Prostate gland (tissue), 2 donors: ENCODE data around the gene GUCY2C. TPM values are rescaled to one million over a fixed set of nuclear protein-coding genes. Genes with fewer than 3 reads are reported as not detected.

Source experiments
- DNase-seq: peaks from one replicate; pipeline ENCODE4 v3.0.0-alpha.2; 2019; ENCODE audit warnings: low spot score
- H3K27ac ChIP-seq, 2 donors: fragments of 200-600 bp; sonication (generic); 2 replicates each; pipeline ENCODE4 v1.5.1; 2017 to 2019
- H3K27me3 ChIP-seq: fragments of 200-600 bp; sonication (generic); replicated peaks from 2 replicates; pipeline ENCODE4 v1.5.1; 2019; ENCODE audit not compliant: insufficient read depth
- H3K36me3 ChIP-seq, 2 donors: fragments of 200-600 bp; sonication (generic); 1 replicate in 1 of 2; 2 replicates in 1 of 2; pipeline versions ENCODE4 v1.5.1 to v1.8.1; 2017 to 2019
- H3K4me1 ChIP-seq: fragments of 200-600 bp; sonication (generic); replicated peaks from 2 replicates; pipeline ENCODE4 v1.5.1; 2019
- H3K4me3 ChIP-seq, 2 donors: fragments of 200-600 bp; sonication (generic); 2 replicates each; pipeline ENCODE4 v1.5.1; 2017 to 2019
- H3K9me3 ChIP-seq: fragments of 200-600 bp; sonication (generic); 2 replicates; pipeline ENCODE4 v1.5.1; 2017
- POLR2A ChIP-seq: fragments of 450-650 bp; IDR thresholded peaks from one replicate; pipeline ENCODE4 v1.6.1; 2016; ENCODE audit warnings: antibody characterized with exemption, mild to moderate bottlenecking
- POLR2AphosphoS5 ChIP-seq: sonication (generic); formaldehyde crosslinking; IDR thresholded peaks from one replicate; pipeline ENCODE4 v1.6.1; 2017; ENCODE audit warnings: antibody characterized with exemption
- WGBS: methylation state at CpG from one replicate; pipeline ENCODE4 v1.1.5; 2018; 5-methylcytosine and 5-hydroxymethylcytosine counted together
- intact Hi-C: fragments of 100-400 bp; cut with DNase I; formaldehyde crosslinking; loops from one replicate; pipeline ENCODE4 v1.14.2; 2022
- total RNA-seq, 2 donors: library from RNA; depleted of rRNA; stranded (reverse); fragments of >200 nt; gene quantifications; one replicate each; pipeline ENCODE4 v1.1.0, GENCODE V29; 2016
- TF ChIP-seq, protein P1 (sequence below), 4 experiments: fragments of 200-600 bp in 2 of 4; fragments of 450-650 bp in 2 of 4; sonication (generic) in 2 of 4; IDR thresholded peaks; 1 replicate in 3 of 4; 2 replicates in 1 of 4; pipeline ENCODE4 v1.5.1; 2016 to 2019; ENCODE audit warnings: antibody characterized with exemption in 4 of 4, mild to moderate bottlenecking in 2 of 4, moderate library complexity in 2 of 4

GUCY2C gene
- total RNA-seq, 2 donors from 2014 or later: 0.11 TPM; not detected in 1

DNA sequence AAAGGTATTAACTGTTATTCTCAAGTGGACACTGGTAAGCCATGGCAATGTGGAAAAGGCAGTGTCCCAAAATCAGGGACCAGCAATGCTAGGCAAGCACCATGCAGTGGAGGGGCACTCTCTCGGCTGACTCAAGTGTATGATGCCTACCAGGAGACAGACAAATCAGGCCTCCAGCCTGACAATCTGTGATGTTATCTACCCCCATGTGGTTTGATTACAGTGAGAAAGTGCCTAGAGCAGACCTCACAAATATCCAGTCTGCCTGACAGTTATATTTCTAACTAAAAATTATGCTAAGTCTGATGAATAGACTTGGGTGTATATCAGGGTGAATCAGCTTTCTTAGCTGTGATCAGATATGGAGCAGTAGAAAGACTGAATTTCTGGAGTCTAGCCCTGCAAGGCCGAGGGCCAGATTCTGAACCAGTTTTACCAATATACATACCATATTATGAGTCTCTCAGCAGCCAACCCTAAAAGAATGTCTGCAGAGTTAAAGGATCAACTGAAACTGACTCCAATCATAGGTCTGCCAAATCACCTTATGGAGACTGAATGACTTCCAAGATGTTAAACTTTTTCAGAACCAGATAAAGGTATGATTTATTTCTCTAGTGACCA is 132.0 kb downstream of the GUCY2C start:
- intact Hi-C loops: no loop called here
- TF ChIP-seq POLR2A (no peak), POLR2AphosphoS5 (no peak)
- TF ChIP-seq, protein P1, sequence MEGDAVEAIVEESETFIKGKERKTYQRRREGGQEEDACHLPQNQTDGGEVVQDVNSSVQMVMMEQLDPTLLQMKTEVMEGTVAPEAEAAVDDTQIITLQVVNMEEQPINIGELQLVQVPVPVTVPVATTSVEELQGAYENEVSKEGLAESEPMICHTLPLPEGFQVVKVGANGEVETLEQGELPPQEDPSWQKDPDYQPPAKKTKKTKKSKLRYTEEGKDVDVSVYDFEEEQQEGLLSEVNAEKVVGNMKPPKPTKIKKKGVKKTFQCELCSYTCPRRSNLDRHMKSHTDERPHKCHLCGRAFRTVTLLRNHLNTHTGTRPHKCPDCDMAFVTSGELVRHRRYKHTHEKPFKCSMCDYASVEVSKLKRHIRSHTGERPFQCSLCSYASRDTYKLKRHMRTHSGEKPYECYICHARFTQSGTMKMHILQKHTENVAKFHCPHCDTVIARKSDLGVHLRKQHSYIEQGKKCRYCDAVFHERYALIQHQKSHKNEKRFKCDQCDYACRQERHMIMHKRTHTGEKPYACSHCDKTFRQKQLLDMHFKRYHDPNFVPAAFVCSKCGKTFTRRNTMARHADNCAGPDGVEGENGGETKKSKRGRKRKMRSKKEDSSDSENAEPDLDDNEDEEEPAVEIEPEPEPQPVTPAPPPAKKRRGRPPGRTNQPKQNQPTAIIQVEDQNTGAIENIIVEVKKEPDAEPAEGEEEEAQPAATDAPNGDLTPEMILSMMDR (IDR thresholded peaks at IDR 0.05): no peak
- WGBS: 49% methylated on average over 2 of the region's 2 CpGs
- no peak overlapping the region for H3K27ac ChIP-seq
- no peaks in the 10 kb centered on the region for H3K4me1 ChIP-seq
- H3K4me3 ChIP-seq: no peak overlapping the region
- H3K36me3 ChIP-seq: no peaks in the 10 kb centered on the region
- no peak for DNase-seq
- no peaks in the 10 kb centered on the region for H3K27me3 ChIP-seq
- H3K9me3 ChIP-seq: no peaks in the 10 kb centered on the region

DNA sequence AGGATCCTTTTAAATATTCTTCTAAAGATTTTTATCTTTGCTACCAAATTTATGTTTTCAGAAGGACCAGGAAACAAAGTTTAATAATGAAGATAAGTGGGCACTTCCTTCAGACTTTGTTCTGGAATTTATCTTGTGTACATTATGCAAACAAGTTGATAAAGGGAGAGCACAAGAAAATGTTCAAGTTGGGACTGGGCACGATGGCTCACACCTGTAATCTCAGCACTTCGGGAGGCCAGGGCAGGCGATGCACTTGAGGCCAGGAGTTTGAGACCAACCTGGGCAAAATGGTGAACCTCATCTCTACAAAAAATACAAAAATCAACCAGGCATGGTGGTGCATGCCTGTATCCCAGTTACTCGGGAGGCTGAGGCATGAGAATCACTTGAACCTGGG is 133.4 kb downstream of the GUCY2C start:
- intact Hi-C loops: no loop called here
- no peaks in the 10 kb centered on the region for H3K4me1 ChIP-seq
- no peak for TF ChIP-seq POLR2A
- no peak for TF ChIP-seq POLR2AphosphoS5
- TF ChIP-seq, protein P1 (IDR thresholded peaks at IDR 0.05): no peak
- no peaks in the 10 kb centered on the region for H3K36me3 ChIP-seq
- no peak overlapping the region for H3K4me3 ChIP-seq
- no peaks in the 10 kb centered on the region for H3K9me3 ChIP-seq
- 70% methylated on average over 4 of the region's 4 CpGs for WGBS
- no peak for DNase-seq
- H3K27me3 ChIP-seq: no peaks in the 10 kb centered on the region
- no peak overlapping the region for H3K27ac ChIP-seq

Other genes with a start within 250 kb of the GUCY2C start
- 10 to 100 TPM in 1 of 2 donors, 1 to 10 TPM in 1; 5.7 to 19.5 TPM for gene PLBD1, start 128.7 kb downstream of the GUCY2C start, total RNA-seq
- gene WBP11, start 106.9 kb upstream of the GUCY2C start, total RNA-seq: 10 to 100 TPM; 29.6 to 29.8 TPM
- 1 to 10 TPM; 2.0 to 2.6 TPM for gene C12orf60, start 107.1 kb upstream of the GUCY2C start, total RNA-seq
- 1 to 10 TPM in 1 of 2 donors, not detected in 1; 2.2 TPM for gene SMCO3, start 117.6 kb upstream of the GUCY2C start, total RNA-seq
- under 1 TPM; 0.68 to 0.82 TPM for gene ART4, start 146.9 kb upstream of the GUCY2C start, total RNA-seq
- gene MGP, start 189.3 kb upstream of the GUCY2C start, total RNA-seq: 100 to 1,000 TPM; 233 to 388 TPM
- gene ERP27, start 241.9 kb upstream of the GUCY2C start, total RNA-seq: 1 to 10 TPM in 1 of 2 donors, under 1 TPM in 1; 0.57 to 2.3 TPM